NCI-H1436 (cell line): ENCODE results near the gene PDXDC1.
"Not testable (repeated sequence)": the region's sequence is repeated elsewhere in the genome, so short reads cannot be mapped to it uniquely, and the experiment has no call there.

Experiments used
- DNase-seq: peaks from one replicate; lab custom pipeline; 2025; lab: John Stamatoyannopoulos, UW

PDXDC1 gene

GRCh38 chr16:14974656-14975417 lies at the start of gene PDXDC1:
TSS of gene PDXDC1 (plus strand) at chr16:14975026. CDS start at chr16:14975200, 174 bp downstream.
- peak; percentile 95 for DNase-seq

DNA sequence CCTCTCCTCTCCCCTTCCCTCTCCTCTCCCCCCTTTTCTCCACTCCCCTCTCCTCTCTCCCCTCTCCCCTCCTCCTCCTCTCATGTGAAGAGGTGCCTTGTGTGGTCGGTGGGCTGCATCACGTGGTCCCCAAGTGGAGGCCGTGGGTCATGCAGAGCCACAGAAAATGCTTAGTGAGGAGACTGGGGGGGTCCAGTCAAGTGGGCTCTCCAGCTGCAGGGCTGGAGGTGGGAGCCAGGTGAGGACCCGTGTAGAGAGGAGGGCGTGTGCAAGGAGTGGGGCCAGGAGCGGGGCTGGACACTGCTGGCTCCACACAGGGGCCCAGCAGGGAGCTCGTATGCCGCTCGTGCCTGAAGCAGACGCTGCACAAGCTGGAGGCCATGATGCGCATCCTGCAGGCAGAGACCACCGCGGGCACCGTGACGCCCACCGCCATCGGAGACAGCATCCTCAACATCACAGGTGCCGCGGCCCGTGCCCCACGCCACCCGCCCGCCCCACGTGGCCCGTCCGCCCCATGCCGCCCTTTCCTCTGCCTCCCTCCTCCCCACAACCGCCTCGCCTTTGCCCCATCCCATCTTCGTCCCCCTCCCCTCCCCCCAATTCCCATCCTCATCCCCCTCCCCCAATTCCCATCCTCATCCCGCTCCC lies 46.6 kb upstream of the PDXDC1 start:
- DNase-seq: not testable (repeated sequence)

- DNase-seq: not testable (repeated sequence)
Observed at GRCh38 chr16:14929176-14929575, 45.6 kb upstream of the PDXDC1 start.

DNA sequence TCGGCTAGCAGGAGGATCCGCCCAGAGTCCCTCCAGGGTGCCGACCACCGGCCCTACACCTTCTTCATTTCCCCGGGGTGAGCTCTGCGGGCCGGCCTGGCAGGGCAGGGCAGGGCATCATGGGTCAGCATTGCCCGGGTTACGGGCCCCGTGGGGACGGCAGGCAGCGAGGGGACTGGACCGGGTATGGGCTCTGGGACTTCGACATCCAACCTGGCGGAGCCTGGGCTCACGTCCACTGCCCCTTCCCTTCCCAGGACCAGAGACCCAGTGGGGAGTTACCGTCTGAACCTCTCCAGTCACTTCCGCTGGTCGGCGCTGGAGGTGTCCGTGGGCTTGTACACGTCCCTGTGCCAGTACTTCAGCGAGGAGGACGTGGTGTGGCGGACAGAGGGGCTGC lies 44.6 kb upstream of the PDXDC1 start:
- DNase-seq: not testable (repeated sequence)

DNA sequence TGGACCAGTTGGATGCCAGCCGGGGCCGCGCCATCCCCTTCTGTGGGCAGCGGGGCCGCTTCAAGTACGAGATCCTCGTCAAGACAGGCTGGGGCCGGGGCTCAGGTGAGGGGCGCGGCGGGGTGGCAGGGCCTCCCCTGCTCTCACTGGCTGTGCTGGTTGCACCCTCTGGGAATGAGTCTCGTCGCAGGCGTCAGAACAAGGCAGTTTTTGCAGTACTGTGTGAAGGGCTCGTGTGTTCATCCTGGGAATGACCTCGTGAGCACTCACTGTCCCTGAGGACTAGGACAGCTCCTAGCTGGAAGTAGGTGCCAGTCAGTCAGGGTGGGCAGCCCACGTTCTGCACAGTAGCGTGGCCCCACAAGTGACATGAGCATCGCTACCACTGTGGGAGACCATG lies 43.9 kb upstream of the PDXDC1 start:
- not testable (repeated sequence) for DNase-seq

DNA sequence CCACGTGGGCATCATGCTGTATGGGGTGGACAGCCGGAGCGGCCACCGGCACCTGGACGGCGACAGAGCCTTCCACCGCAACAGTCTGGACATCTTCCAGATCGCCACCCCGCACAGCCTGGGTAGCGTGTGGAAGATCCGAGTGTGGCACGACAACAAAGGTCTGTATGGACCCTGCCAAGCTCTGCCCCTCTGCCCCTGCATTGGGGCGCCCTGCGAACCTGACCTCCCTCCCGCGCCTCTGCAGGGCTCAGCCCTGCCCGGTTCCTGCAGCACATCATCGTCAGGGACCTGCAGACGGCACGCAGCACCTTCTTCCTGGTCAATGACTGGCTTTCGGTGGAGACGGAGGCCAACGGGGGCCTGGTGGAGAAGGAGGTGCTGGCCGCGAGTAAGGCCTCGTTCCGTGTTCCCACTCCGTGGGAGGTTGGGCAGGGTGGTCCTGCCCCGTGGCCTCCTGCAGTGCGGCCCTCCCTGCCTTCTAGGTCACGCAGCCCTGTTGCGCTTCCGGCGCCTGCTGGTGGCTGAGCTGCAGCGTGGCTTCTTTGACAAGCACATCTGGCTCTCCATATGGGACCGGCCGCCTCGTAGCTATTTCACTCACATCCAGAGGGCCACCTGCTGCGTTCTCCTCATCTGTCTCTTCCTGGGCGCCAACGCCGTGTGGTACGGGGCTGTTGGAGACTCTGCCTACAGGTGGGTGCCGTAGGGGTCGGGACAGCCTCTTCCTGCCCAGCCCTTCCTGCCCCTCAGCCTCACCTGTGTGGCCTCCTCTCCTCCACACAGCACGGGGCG lies 42.0 kb upstream of the PDXDC1 start:
- not testable (repeated sequence) for DNase-seq

- DNase-seq: not testable (repeated sequence)
Observed at GRCh38 chr16:14937143-14937542, 37.7 kb upstream of the PDXDC1 start, which contains the start of gene NPIPA1. TSS of gene NPIPA1 (plus strand) at chr16:14937443. CDS start at chr16:14937443, 0 bp downstream.

GRCh38 chr16:14937994-14938393 lies 36.8 kb upstream of the PDXDC1 start:
- DNase-seq: not testable (repeated sequence)

- DNase-seq: not testable (repeated sequence)
Observed at GRCh38 chr16:14942686-14943085, 32.1 kb upstream of the PDXDC1 start.

DNA sequence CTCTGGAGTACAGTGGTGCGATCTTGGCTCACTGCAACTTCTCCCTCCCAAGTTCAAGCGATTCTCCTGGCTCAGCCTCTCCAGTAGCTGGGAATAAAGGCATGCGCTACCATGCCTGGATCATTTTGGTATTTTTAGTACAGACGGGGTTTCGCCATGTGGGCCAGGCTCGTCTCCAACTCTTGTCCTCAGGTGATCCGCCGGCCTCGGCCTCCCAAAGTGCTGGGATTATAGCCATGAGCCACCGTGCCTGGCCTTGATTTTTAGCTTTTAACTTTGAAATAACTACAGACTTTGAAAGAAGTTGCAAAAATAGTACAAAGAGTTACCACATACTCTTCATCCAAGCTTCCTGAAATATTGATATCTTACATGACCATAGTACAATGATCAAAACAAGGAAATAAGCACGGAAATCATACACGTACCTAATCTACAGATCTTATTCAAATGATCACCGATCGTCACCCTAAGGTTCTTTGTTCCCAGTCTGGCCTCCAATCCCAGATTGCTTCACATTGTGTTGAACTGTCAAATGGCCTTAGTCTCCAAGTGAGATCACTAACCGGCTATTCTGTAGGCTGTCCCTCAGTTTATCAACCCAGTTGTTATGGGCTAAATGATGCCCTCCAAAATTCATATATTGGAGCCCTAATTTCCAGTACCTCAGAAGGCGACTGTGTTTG lies 19.1 kb upstream of the PDXDC1 start:
- no peak for DNase-seq

DNA sequence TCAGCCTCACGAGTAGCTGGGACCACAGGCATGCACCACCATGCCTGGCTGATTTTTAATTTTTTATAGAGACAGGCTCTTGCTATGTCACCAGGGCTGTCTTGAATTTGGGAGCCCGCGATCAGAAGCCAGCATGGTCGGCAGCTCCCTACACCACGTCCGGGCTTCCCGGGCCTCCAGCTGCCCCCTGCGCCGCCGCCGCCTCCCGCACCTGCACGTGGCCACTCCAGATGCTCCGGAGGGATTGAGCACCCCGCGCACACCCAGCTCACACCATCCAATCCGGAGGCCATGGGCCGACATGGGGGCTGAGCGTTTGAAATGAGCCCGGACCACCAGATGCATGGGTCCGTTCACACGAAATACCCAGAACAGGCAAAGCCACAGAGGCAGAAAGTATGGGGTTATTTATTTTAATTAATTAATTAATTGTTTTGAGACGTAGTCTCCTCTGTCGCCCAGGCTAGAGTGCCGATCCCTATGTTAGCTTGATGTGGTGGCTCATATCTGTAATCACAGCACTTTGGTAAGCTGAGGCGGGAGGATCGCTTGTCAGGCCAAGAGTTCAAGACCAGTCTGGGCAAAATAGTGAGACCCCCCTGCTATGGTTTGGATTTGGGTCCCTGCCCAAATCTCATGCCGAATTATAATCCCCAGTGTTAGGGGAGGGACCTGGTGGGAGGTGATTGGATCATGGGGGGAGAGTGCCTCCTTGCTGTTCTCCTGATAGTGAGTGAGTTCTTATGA lies 17.1 kb upstream of the PDXDC1 start:
- no peak for DNase-seq

GRCh38 chr16:14958323-14958600 lies 16.6 kb upstream of the PDXDC1 start:
- DNase-seq: no peak

DNA sequence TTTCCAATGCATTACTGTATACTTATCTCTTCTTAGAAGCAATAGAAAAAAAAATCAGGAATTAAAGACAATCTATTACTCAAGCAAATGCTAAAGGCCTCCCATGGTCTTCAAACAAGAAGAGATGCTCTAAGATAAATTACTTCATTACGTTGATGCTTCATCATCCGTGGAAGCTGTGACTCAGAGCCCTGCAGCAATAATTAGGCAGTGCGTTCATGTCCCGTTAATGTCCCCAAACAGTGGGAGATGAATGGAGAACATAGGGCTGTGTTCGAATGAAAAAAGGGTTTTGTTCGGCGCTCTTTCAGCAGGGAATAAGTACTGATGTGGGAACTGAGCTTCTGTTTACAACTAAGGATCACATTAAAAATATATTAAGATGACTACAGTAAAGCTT lies 15.9 kb upstream of the PDXDC1 start:
- DNase-seq: no peak

- no peak for DNase-seq
Observed at GRCh38 chr16:14961405-14962186, 13.2 kb upstream of the PDXDC1 start.

GRCh38 chr16:14963281-14964173 lies 11.3 kb upstream of the PDXDC1 start:
- DNase-seq: no peak

GRCh38 chr16:14965328-14965727 lies 9.5 kb upstream of the PDXDC1 start:
- no peak for DNase-seq

- DNase-seq: not testable (repeated sequence)
Observed at GRCh38 chr16:14969795-14970194, 5.0 kb upstream of the PDXDC1 start.

DNA sequence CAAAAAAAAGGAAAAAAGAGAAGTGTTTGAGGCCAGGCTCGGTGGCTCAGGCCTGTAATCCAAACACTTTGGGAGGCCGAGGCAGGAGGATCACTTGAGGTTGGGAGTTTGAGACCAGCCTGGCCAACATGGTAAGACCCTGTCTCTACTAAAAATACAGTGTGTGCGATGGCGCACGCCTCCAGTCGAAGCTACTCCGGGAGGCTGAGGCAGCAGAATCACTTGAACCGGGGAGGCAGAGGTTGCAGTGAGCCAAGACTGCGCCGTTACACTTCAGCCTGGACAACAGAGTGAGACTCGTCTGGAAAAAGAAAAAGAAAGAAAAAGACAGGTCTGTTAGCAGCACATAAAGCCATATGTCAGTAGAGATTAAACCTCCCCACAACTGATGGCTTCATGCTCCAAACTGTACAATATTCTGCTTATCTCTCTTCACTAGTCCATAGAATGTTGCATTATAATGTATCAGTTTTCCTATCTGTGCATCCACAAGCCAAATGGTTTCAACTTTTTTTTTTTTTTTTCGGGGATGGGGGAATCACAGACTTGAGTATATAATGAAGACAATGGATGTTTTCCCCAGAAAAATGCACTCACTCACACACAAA lies 3.1 kb upstream of the PDXDC1 start:
- DNase-seq: not testable (repeated sequence)

GRCh38 chr16:14973785-14974322 lies 972 bp upstream of the PDXDC1 start:
- not testable (repeated sequence) for DNase-seq
